ENCODE measurements around the gene INTS14.

GRCh38 chr15:65630760-65631159, 19.8 kb upstream of the INTS14 start:
- no peak for TF ChIP-seq CTCF (conservative IDR thresholded peaks at IDR 0.05; ENCODE audit: low read depth, low read length)
- TF ChIP-seq EZH2 (IDR thresholded peaks at IDR 0.05; ENCODE audit: borderline replicate concordance, low read depth, low read length, poor library complexity, severe bottlenecking), result no peak

All from A673 (cell line).